SK-N-SH treated with all-trans-retinoic acid at 6 μM for 48 hours (cell line): Measurements from ENCODE around the gene AOPEP.

Experiments used
- ARNTL ChIP-seq: fragments of 450-650 bp; formaldehyde crosslinking; IDR thresholded peaks from 2 replicates; pipeline ENCODE4 v1.5.0; 2020; ENCODE audit warnings: low read depth, mild to moderate bottlenecking, moderate library complexity, borderline replicate concordance
- BACH2 ChIP-seq: fragments of 250-450 bp; sonication (Bioruptor Pico); IDR thresholded peaks from 2 replicates; pipeline ENCODE4 v1.9.0; 2021; ENCODE audit warnings: mild to moderate bottlenecking, borderline replicate concordance
- ESRRG ChIP-seq: fragments of 250-450 bp; sonication (Bioruptor Pico); IDR thresholded peaks from 2 replicates; pipeline ENCODE4 v1.6.1; 2021; ENCODE audit warnings: mild to moderate bottlenecking
- GLIS3 ChIP-seq: fragments of 250-450 bp; sonication (Bioruptor Pico); IDR thresholded peaks from 2 replicates; pipeline ENCODE4 v1.5.0; 2020; ENCODE audit warnings: mild to moderate bottlenecking, moderate library complexity
- ISL1 ChIP-seq: fragments of 250-450 bp; sonication (Bioruptor Pico); IDR thresholded peaks from 2 replicates; pipeline ENCODE4 v2.1.2; 2022; ENCODE audit warnings: mild to moderate bottlenecking, moderate library complexity
- RARB ChIP-seq: fragments of 250-450 bp; sonication (Bioruptor Pico); IDR thresholded peaks from 2 replicates; pipeline ENCODE4 v1.8.0; 2021; ENCODE audit warnings: mild to moderate bottlenecking, moderate library complexity
- SNAI2 ChIP-seq: fragments of 250-450 bp; sonication (Bioruptor Pico); IDR thresholded peaks from 2 replicates; pipeline ENCODE4 v1.5.0; 2020; ENCODE audit warnings: mild to moderate bottlenecking, moderate library complexity
- TCF4 ChIP-seq: fragments of 250-450 bp; sonication (Bioruptor Pico); IDR thresholded peaks from 2 replicates; pipeline ENCODE4 v1.8.0; 2021; ENCODE audit warnings: mild to moderate bottlenecking, moderate library complexity, borderline replicate concordance

- TF ChIP-seq SNAI2 (CRISPR knock-in tag) (no peak), ESRRG (CRISPR knock-in tag) (no peak), ISL1 (CRISPR knock-in tag) (no peak), TCF4 (no peak), BACH2 (CRISPR knock-in tag) (no peak), ARNTL (CRISPR knock-in tag) (no peak), GLIS3 (CRISPR knock-in tag) (no peak), RARB (CRISPR knock-in tag) (no peak)
Observed at GRCh38 chr9:94960964-94961363, 234.5 kb downstream of the AOPEP start.
